Astrocyte of the spinal cord (primary cell): Measurements from ENCODE around the gene SLC39A3.

ENCODE experiments used
- DNase-seq: peaks from one replicate; pipeline ENCODE4 v3.0.0; 2011; ENCODE audit warnings: low read depth, low spot score
- H3K4me3 ChIP-seq: 2 replicates; pipeline ENCODE4 v1.5.1; 2011; ENCODE audit warnings: low read depth, mild to moderate bottlenecking, low read length, moderate library complexity
- in situ Hi-C: cut with HindIII; loops from 2 replicates; pipeline ENCODE4 v1.10.0; 2017; ENCODE audit warnings: low sequenced_read_pairs
- TF ChIP-seq, protein P1 (sequence below): IDR thresholded peaks from 2 replicates; pipeline ENCODE4 v1.5.1; 2012; ENCODE audit warnings: low read depth, mild to moderate bottlenecking, low read length, inconsistent platforms

SLC39A3 gene

GRCh38 chr19:2758601-2759313, 18.9 kb upstream of the SLC39A3 start:
- in situ Hi-C loops: no loop called here
- no peak overlapping the region for H3K4me3 ChIP-seq
- DNase-seq: no peak
- TF ChIP-seq, protein P1, sequence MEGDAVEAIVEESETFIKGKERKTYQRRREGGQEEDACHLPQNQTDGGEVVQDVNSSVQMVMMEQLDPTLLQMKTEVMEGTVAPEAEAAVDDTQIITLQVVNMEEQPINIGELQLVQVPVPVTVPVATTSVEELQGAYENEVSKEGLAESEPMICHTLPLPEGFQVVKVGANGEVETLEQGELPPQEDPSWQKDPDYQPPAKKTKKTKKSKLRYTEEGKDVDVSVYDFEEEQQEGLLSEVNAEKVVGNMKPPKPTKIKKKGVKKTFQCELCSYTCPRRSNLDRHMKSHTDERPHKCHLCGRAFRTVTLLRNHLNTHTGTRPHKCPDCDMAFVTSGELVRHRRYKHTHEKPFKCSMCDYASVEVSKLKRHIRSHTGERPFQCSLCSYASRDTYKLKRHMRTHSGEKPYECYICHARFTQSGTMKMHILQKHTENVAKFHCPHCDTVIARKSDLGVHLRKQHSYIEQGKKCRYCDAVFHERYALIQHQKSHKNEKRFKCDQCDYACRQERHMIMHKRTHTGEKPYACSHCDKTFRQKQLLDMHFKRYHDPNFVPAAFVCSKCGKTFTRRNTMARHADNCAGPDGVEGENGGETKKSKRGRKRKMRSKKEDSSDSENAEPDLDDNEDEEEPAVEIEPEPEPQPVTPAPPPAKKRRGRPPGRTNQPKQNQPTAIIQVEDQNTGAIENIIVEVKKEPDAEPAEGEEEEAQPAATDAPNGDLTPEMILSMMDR: no peak

DNA sequence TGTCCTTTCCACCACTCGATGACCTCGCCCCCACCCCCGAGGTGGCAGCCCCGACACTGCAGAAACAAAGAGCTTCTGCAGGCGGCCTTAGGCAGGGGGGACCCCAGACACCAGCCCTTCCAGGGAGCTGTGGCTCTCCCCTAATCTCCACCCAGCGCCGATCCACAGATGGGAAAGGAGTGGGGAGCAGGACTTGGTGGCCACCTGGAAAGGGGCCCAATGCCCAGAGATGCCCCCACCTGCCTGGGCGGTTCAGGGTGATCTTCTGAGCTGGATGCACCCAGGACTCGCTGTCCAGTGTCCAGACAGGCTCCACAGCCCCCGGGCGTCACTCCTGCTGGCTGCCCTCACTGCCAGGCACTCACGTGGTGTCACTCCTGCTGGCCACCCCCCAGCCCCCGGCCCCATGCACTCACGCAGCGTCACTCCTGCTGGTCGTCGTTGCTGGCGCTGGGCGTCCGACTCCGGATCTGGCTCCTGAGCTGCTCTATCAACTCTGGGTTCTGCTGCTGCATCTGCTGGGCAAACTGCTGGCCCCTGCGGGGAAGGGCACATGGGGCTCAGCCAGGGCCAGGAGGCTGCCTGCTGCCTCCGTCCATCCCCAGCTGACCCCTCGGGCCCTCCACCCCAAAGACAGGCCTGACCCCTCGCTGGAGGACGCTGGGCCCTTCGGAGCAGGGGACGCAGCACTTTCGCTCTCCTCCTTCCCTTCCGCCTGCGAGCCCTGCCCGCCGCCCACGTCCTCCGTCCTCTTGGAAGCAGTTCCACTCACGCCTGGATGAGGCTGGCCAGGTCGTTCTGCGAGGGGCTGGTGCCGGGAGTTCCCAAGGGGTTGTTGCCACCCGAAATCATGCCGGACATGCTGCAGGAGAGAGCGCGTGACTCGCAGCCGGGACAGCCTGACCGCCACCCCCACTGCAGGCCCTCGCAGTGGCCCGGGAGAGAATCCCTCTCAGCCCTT, 17.4 kb upstream of the SLC39A3 start:
- TF ChIP-seq, protein P1: no peak
- in situ Hi-C loops: no loop called here
- no peak overlapping the region for H3K4me3 ChIP-seq
- DNase-seq: no peak

DNA sequence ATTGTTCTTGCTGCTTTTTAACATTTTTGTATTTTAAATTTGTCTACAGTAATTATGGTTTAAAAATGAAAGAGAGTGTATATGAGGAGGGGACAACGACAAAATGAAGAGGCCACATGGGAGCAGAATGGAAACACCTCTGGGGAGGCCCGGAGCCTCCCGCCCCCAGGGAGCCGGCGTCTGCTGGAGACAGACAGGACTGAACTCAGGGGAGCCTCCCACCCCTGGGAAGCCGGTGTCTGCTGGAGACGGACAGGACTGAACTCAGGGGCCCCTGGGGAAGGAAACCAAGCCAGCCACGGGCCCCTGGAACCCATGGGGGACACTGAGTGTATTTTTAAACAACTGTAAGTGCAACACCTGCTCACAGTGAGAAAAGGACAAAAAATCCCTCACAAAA, 16.7 kb upstream of the SLC39A3 start:
- no peak for DNase-seq
- in situ Hi-C loops: no loop called here
- TF ChIP-seq, protein P1: no peak
- no peak overlapping the region for H3K4me3 ChIP-seq

DNA sequence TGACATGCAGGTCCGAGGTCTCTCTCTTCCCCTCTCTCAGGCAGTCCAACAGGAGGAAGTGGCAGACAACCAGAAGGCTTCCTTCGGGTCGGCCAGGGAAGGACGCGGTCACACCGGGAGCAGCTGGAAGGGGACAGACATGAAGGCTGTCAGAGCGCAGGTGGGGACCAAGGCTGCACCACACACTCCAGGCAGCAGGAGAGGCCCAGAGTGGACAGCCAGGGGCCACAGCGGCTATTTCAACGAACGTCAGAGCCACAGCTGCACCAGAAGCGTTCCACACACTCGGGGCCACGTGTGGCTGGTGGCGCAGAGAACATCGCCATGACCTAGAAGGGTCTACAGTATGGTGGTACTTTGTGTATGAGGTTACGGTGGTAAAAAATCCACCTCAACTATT, 16.0 kb upstream of the SLC39A3 start:
- H3K4me3 ChIP-seq: no peak overlapping the region
- no peak for DNase-seq
- in situ Hi-C loops: no loop called here
- TF ChIP-seq, protein P1: no peak

GRCh38 chr19:2755448-2755705, 15.6 kb upstream of the SLC39A3 start:
- no peak overlapping the region for H3K4me3 ChIP-seq
- no peak for DNase-seq
- in situ Hi-C loops: no loop called here
- TF ChIP-seq, protein P1: no peak

- in situ Hi-C loops: no loop called here
- no peak for DNase-seq
- TF ChIP-seq, protein P1: no peak
- no peak overlapping the region for H3K4me3 ChIP-seq
These were observed 15.0 kb upstream of the SLC39A3 start for GRCh38 chr19:2754659-2755447.
